ENCODE results near the gene PEX11B.
"Not testable (repeated sequence)": the region's sequence is repeated elsewhere in the genome, so short reads cannot be mapped to it uniquely, and the experiment has no call there.

PEX11B gene

GRCh38 chr1:145951526-145951925, 33.0 kb upstream of the PEX11B start:
- no peak for DNase-seq

GRCh38 chr1:145949219-145949618, 30.7 kb upstream of the PEX11B start:
- DNase-seq = no peak

GRCh38 chr1:145947551-145947950, 29.0 kb upstream of the PEX11B start:
- DNase-seq = no peak

- no peak for DNase-seq
Observed at GRCh38 chr1:145946477-145946986, 28.0 kb upstream of the PEX11B start.

GRCh38 chr1:145944532-145944931, 26.0 kb upstream of the PEX11B start:
- DNase-seq = no peak

- no peak for DNase-seq
Observed at GRCh38 chr1:145942871-145943270, 24.4 kb upstream of the PEX11B start.

GRCh38 chr1:145942405-145942804, 23.9 kb upstream of the PEX11B start:
- no peak for DNase-seq

GRCh38 chr1:145937436-145937835, 18.9 kb upstream of the PEX11B start:
- peak; percentile 36 to 51 (median 49) for DNase-seq

- DNase-seq = peak in 1 of 3 donors; percentile 16
Observed at GRCh38 chr1:145936247-145936646, 17.7 kb upstream of the PEX11B start.

- DNase-seq = no peak
Observed at GRCh38 chr1:145935708-145936107, 17.2 kb upstream of the PEX11B start.

GRCh38 chr1:145932522-145933009, 14.0 kb upstream of the PEX11B start:
- DNase-seq = not testable (repeated sequence)

- DNase-seq = no peak
Observed at GRCh38 chr1:145927916-145928643, 9.6 kb upstream of the PEX11B start.

GRCh38 chr1:145927063-145927886, 8.8 kb upstream of the PEX11B start, which contains the start of gene RBM8A:
Gene RBM8A (minus strand): TSS chr1:145927484. CDS start chr1:145927426, 58 bp downstream.
- peak; percentile 96 to 99 (median 99) for DNase-seq

- peak in 1 of 3 donors; percentile 12 for DNase-seq
Observed at GRCh38 chr1:145926686-145927062, 8.2 kb upstream of the PEX11B start.

- no peak for DNase-seq
Observed at GRCh38 chr1:145922266-145922665, 3.7 kb upstream of the PEX11B start.

GRCh38 chr1:145920297-145920696, 1.8 kb upstream of the PEX11B start:
- DNase-seq = not testable (repeated sequence)

- peak; percentile 48 to 61 (median 55) for DNase-seq
Observed at GRCh38 chr1:145918992-145919939, 749 bp upstream of the PEX11B start.

- DNase-seq = peak in 1 of 3 donors; percentile 6
Observed at GRCh38 chr1:145917595-145917994, 922 bp downstream of the PEX11B start.

GRCh38 chr1:145916745-145917144, 1.8 kb downstream of the PEX11B start:
- no peak for DNase-seq

GRCh38 chr1:145912128-145912641, 6.3 kb downstream of the PEX11B start:
- DNase-seq = no peak

GRCh38 chr1:145908653-145909052, 9.9 kb downstream of the PEX11B start:
- DNase-seq = no peak

Data from suppressor macrophage treated with lipopolysaccharide for 1 hour (primary cell).